ENCODE results near the gene OGDHL.

Gene OGDHL

DNA sequence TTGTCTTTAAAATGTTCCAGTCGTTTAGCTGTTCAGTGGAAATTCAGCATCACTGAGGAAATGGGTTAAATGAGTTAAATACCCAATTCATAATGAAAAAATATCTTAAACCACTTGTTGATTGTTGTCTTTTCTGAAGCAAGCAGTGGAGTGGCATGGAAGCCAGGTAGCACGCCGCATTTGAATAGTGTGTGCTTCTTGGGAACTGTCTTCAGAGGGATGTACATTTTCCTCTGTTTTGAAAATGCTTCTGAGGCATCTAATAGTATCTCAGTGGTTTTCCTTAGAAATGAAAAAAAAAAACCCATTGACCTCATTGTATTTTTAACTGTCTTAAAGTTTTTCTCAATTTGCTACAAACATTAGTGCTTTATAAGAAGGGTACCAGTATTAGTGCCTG lies 54.5 kb downstream of the OGDHL start:
- Mint-ChIP-seq H3K27me3 (peaks cover 29 to 35% of the 10 kb centered on the region in 2 donors), H3K36me3 (no peaks in the 10 kb centered on the region), H3K4me1 (peaks cover 3 to 6% of the 10 kb centered on the region in 2 donors), H3K9me3 (peaks cover 0 to 1% of the 10 kb centered on the region in 2 donors), H3K27ac (no peak overlapping the region), H3K4me3 (no peak overlapping the region)
- ATAC-seq (replicated peaks) = peak; percentile 54 to 72
- no peak for DNase-seq

DNA sequence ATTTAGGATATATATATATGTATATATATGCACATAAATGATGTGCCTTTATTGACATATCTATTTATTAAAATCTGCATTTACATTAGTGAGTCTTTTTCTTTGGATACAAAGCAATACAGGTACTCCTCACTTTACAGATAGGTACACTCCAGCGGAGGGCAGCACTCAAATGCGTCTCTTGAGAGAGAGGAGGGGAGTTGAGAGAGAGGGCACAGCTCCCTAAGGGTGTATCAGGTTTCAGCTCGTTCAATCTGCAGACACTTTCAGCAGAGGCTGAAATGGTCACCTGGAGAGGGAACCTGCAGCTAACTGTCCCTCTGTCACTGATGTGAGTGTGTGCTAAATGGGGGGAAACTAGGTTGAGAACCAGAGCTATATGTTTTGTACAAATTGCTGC lies 61.1 kb downstream of the OGDHL start:
- Mint-ChIP-seq H3K27me3 (peaks cover 16 to 22% of the 10 kb centered on the region in 2 donors), H3K36me3 (no peaks in the 10 kb centered on the region), H3K4me3 (no peak overlapping the region), H3K4me1 (no peaks in the 10 kb centered on the region), H3K27ac (no peak overlapping the region), H3K9me3 (peaks cover 0 to 1% of the 10 kb centered on the region in 2 donors)
- ATAC-seq (replicated peaks) = no peak
- no peak for DNase-seq

DNA sequence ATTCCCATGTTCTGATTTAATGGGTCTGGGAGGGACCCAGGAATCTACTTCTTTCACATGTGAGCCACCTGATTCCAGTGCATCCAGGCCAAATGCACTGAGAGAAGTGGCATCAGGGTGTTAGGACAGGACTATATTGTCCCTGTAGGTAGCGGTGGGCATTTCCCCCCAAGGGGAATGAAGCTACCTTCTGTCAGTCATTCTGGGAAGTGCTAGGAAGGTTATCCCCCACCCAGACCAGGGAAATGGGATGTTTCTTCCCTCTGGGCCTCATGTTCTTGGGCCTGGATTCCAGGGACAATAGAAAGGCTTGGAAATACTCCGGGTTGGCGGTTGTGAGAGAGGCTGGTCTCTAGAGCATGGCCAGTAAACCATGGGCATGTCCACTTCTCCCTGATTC lies 61.9 kb downstream of the OGDHL start:
- Mint-ChIP-seq H3K36me3 (no peaks in the 10 kb centered on the region), H3K4me3 (no peak overlapping the region), H3K9me3 (no peaks in the 10 kb centered on the region), H3K27ac (no peak overlapping the region), H3K4me1 (no peaks in the 10 kb centered on the region), H3K27me3 (peaks cover 16 to 22% of the 10 kb centered on the region in 2 donors)
- DNase-seq (no peak), ATAC-seq (replicated peaks) (no peak)

DNA sequence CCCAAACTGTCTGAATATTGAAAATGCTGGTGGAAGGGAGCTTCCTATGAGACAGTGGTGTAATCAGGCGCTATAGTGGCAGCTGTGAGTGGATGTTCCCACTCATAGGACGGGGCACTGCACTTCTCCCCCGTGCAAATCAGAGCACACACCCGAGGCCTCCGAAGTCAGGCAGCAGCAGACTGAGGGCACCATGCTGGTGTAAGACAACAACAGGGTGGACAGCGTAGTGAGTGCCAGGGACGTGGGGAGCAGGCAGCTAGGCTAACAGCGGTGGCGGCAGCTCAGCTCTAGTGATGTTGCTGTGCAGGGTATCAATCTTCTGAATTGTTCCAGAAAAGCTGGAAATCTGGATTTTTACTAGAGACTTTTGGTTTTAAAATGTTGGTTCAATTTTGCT lies 63.4 kb downstream of the OGDHL start:
- ATAC-seq (replicated peaks) (no peak), DNase-seq (no peak)
- no peak overlapping the region for H3K27ac Mint-ChIP-seq
- no peak overlapping the region for H3K4me3 Mint-ChIP-seq
- no peaks in the 10 kb centered on the region for H3K36me3 Mint-ChIP-seq
- H3K9me3 Mint-ChIP-seq = peaks cover under 1 to 2% of the 10 kb centered on the region in 2 donors
- H3K27me3 Mint-ChIP-seq = peaks cover 13 to 25% of the 10 kb centered on the region in 2 donors
- H3K4me1 Mint-ChIP-seq = no peaks in the 10 kb centered on the region

DNA sequence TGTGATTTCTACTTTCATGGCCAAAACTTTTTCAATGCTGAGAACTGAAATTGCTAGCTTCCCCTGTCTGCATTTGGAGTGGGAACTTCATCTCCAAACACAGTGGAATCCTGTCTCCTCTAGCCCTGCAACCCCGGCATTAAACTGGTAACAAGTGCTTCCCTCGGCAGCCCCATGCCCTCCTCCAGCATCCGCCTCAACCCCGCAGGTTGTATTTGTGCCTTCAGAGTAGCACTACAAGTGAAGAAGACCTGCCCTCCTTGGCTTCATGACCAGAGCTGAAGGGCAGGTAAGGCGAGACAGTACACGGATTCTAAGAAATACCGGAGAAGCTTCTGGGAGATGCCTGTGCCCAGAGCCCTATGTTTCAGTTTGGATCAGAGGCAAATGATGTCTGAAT lies 65.8 kb downstream of the OGDHL start:
- no peak overlapping the region for H3K27ac Mint-ChIP-seq
- no peaks in the 10 kb centered on the region for H3K4me1 Mint-ChIP-seq
- no peak for DNase-seq
- no peak overlapping the region for H3K4me3 Mint-ChIP-seq
- ATAC-seq (replicated peaks) = no peak
- peaks cover 1 to 7% of the 10 kb centered on the region in 2 donors for H3K9me3 Mint-ChIP-seq
- no peaks in the 10 kb centered on the region for H3K36me3 Mint-ChIP-seq
- peaks cover 21 to 34% of the 10 kb centered on the region in 2 donors for H3K27me3 Mint-ChIP-seq

DNA sequence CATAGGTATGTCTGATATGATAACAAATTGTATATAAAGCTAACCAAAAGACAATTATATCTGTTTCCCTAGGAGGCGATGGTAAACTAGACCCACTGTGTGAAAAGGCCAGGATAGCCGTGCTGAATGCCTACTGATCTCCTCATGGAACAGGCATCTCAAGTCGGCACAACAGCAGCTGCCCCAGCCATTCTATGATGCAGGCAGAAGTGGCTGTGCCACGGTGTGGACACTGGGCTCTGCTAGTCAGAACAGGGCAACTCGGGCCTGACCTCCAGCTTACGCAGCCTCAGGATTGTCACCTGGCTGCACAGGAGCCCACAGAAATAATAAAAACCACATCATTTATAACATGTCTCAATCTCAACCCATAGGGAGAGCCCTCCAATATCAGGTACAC lies 67.7 kb downstream of the OGDHL start:
- DNase-seq (no peak), ATAC-seq (replicated peaks) (no peak)
- H3K9me3 Mint-ChIP-seq = peaks cover 1 to 7% of the 10 kb centered on the region in 2 donors
- H3K27ac Mint-ChIP-seq = no peak overlapping the region
- H3K4me1 Mint-ChIP-seq = no peaks in the 10 kb centered on the region
- no peaks in the 10 kb centered on the region for H3K36me3 Mint-ChIP-seq
- no peak overlapping the region for H3K4me3 Mint-ChIP-seq
- peaks cover 35 to 44% of the 10 kb centered on the region in 2 donors for H3K27me3 Mint-ChIP-seq

DNA sequence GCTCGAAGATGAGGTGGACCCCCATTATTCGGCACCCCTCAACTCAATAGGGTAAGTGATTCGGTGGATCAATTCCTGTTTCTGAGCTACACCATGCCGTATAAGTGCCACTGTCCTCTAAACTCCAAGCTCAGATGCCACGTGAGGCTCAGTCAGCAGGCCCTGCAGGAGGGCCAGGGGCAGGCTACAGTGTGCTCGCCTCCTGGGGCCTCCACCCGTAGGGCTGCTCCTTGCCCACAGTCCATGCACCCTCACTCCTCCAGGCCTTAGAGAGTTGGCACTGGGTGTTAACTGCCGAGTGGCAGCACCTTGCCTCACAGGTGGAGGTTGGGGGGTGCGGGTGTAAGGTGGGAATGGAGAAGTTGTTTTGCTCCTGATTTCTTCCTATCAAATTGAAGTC lies 70.5 kb downstream of the OGDHL start:
- Mint-ChIP-seq H3K9me3 (peaks cover 5 to 11% of the 10 kb centered on the region in 2 donors), H3K4me3 (no peak overlapping the region), H3K27me3 (peaks cover 54 to 62% of the 10 kb centered on the region in 2 donors), H3K27ac (no peak overlapping the region), H3K36me3 (no peaks in the 10 kb centered on the region), H3K4me1 (no peaks in the 10 kb centered on the region)
- ATAC-seq (replicated peaks) (no peak), DNase-seq (no peak)

DNA sequence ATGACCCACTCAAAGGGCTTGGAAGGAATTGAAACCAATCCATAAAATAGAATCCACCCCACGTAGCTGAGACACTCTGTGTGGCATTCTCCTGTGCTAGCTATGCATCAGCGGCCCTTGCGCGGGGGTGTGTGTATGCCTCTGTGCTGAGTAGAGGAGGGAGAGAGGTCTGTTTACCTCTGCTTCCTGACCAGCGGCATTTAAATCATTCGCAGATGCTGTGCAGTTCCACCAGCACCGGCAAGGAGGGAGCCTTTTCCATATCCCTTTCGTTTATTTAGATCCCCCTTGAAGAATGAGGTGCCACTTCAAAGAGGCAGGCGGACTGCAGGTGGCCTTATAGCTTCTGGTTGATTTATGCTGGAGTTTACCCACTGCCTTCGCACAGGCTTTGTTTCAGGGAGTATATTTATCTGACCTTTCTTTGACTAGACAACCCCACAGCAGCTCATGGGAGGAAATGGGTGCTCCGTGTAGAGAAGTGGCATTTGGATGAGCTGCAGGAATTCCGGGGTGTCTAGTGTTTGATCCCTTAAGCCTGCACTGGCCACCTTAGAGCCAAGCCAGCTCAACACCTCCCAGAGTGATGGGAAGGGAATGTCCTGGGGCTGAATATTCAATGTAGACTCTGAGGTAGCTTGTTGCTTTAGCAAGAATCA lies 71.3 kb downstream of the OGDHL start:
- H3K9me3 Mint-ChIP-seq = peaks cover 5 to 11% of the 10 kb centered on the region in 2 donors
- no peak overlapping the region for H3K4me3 Mint-ChIP-seq
- no peaks in the 10 kb centered on the region for H3K4me1 Mint-ChIP-seq
- H3K36me3 Mint-ChIP-seq = no peaks in the 10 kb centered on the region
- no peak for ATAC-seq (replicated peaks)
- no peak for DNase-seq
- no peak overlapping the region for H3K27ac Mint-ChIP-seq
- peaks cover 49 to 57% of the 10 kb centered on the region in 2 donors for H3K27me3 Mint-ChIP-seq

DNA sequence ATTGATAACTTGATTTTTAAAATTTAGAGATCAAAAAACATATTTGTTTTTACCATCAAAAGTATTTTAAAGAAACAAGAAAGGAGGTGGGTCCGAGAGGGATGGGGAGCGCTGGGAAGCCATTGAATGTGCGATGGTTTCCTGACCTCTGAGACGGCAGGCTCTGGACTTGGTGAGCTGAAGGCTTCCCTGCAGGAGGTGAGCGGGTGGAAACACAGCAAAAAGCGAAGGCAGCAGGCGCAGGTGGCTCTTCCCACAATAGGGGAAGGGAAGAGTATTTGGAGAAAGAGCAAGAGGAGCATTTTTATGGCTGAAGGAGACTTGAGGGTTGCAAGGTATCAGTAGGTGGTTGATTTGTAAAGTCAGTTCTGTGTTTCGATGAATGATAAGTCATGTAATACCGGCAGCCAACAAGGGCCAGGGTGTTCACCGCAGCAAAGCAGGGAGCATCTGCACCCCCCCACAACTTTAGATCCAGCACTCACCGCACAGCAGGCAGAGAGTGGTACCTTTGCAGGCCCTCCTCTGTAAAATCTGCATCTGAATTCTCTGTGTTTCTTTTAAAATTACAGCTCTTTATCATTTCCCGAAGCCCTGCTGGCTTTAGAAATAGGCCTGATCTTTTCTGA lies 72.1 kb downstream of the OGDHL start:
- DNase-seq = no peak
- Mint-ChIP-seq H3K27ac (no peak overlapping the region), H3K9me3 (peaks cover 6 to 11% of the 10 kb centered on the region in 2 donors), H3K27me3 (peaks cover 51 to 57% of the 10 kb centered on the region in 2 donors), H3K4me3 (no peak overlapping the region), H3K4me1 (no peaks in the 10 kb centered on the region), H3K36me3 (no peaks in the 10 kb centered on the region)
- no peak for ATAC-seq (replicated peaks)

DNA sequence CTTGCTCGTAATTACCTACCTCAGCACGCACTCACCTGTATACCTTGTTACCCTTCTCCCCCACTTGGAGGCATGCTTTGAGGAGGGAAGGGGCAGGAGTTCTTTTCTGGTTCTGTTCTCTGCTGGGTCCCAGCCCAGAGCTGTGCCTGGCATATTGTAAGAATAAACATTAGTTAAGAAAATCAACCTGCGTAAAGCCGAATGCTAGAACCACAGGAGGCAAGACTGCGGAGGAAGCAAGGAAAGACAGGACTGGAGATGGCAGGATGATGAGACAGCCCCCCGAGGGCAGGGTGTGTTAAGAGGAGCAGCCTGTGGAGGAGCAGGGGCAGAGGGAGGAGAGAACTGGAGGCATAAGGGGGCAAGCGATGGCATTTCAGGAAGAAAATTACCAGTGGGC lies 73.2 kb downstream of the OGDHL start:
- Mint-ChIP-seq H3K4me3 (no peak overlapping the region), H3K9me3 (peaks cover 7 to 11% of the 10 kb centered on the region in 2 donors), H3K36me3 (no peaks in the 10 kb centered on the region), H3K27me3 (peaks cover 53 to 56% of the 10 kb centered on the region in 2 donors), H3K27ac (no peak overlapping the region), H3K4me1 (no peaks in the 10 kb centered on the region)
- no peak for ATAC-seq (replicated peaks)
- no peak for DNase-seq

DNA sequence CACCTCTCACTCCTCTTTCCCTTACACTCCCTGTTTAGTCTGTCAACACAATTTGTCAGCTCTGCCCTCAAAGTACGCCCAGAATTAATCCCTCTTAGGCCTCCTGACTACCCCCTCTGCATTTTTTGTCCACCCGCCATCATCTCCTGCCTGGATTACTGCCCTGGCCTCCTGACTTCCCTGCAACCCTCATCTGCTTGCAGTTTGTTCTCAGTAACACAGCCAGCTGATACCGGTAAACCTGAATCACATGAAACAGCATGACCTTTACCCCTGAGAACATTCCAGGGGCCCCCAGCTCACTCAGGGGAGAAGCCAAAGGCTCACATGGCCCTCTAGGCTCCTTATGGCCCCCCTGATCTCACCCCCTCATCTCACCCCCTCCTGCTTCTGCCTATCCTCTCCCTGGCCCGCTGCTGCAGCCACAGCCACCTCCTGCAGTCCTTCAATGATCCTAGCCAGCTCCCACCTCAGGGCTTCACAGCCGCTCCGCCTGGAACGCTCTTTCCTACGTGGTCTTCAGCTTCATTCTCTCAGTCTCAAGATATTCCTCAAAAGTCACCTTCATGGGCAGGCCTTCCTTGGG lies 73.8 kb downstream of the OGDHL start:
- H3K9me3 Mint-ChIP-seq = peaks cover 6 to 7% of the 10 kb centered on the region in 2 donors
- H3K36me3 Mint-ChIP-seq = no peaks in the 10 kb centered on the region
- no peaks in the 10 kb centered on the region for H3K4me1 Mint-ChIP-seq
- H3K27me3 Mint-ChIP-seq = peaks cover 50 to 51% of the 10 kb centered on the region in 2 donors
- ATAC-seq (replicated peaks) = no peak
- H3K27ac Mint-ChIP-seq = no peak overlapping the region
- DNase-seq = no peak
- no peak overlapping the region for H3K4me3 Mint-ChIP-seq

DNA sequence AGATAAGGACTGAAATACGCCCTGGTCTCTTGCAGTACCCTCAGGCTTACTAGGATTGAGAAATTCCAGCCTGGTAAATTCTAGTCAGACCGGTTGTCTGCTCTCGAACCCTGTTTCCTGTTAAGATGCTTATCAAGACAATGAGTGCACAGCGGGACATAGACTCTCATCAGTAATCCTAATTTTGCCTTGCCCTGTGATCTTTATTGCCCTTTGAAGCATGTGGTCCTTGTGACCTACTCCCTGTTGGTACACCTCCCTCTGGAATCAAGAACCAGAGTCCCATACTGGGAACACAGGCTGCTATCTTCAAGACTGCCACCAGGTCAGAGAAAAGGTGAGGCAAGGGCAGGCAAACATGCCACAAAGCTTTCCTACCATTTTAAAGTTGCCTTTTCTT lies 75.5 kb downstream of the OGDHL start:
- Mint-ChIP-seq H3K4me3 (no peak overlapping the region), H3K36me3 (no peaks in the 10 kb centered on the region), H3K4me1 (no peaks in the 10 kb centered on the region), H3K9me3 (peaks cover 11 to 15% of the 10 kb centered on the region in 2 donors), H3K27ac (no peak overlapping the region), H3K27me3 (peaks cover 42 to 45% of the 10 kb centered on the region in 2 donors)
- no peak for ATAC-seq (replicated peaks)
- no peak for DNase-seq
